ENCODE measurements around the gene STPG4. TPM values are rescaled to one million over a fixed set of nuclear protein-coding genes. Genes with fewer than 3 reads are reported as not detected.
A peak's percentile ranks its signal among the peaks of the same experiment; 100 is the strongest.

Gene STPG4
- total RNA-seq, 2 experiments from 2014 or later, result not detected

GRCh38 chr2:47072018-47072691, 83.0 kb downstream of the STPG4 start:
- H3K4me1 Mint-ChIP-seq (ENCODE audit: low read depth), result peaks cover 31% of the 10 kb centered on the region
- DNase-seq, result no peak
- POLR2A ChIA-PET, result interaction anchor here (1.0 kb wide), 1 partner anchor 22 kb away, joined by 4 read pairs; no protein-coding TSS in a partner anchor
- intact Hi-C loops (cut with micrococcal nuclease), result no loop called here
- no peaks in the 10 kb centered on the region for H3K9me3 Mint-ChIP-seq
- H3K4me3 Mint-ChIP-seq, result no peak overlapping the region
- peaks cover 15% of the 10 kb centered on the region for H3K36me3 Mint-ChIP-seq
- H3K27ac Mint-ChIP-seq, result peak overlapping the region; percentile 82
- no peaks in the 10 kb centered on the region for H3K27me3 Mint-ChIP-seq
- CTCF ChIA-PET, result interaction anchor here (1.9 kb wide), 1 partner anchor 251 kb away, joined by 5 read pairs; no protein-coding TSS in a partner anchor

- Mint-ChIP-seq H3K9me3 (no peaks in the 10 kb centered on the region), H3K4me1 (ENCODE audit: low read depth) (peaks cover 31% of the 10 kb centered on the region), H3K36me3 (peaks cover 17% of the 10 kb centered on the region), H3K27ac (peak overlapping the region; percentile 82), H3K27me3 (no peaks in the 10 kb centered on the region), H3K4me3 (no peak overlapping the region)
- peak; percentile 68 for DNase-seq
- ChIA-PET POLR2A (interaction anchor here (0.5 to 1.0 kb wide), 2 partner anchors 21 to 277 kb away, joined by 4 to 6 read pairs; no protein-coding TSS in a partner anchor), CTCF (no interaction called here)
- intact Hi-C loops (cut with micrococcal nuclease), result no loop called here
These were observed 83.9 kb downstream of the STPG4 start for GRCh38 chr2:47070920-47071824.

GRCh38 chr2:47070155-47070919, 84.8 kb downstream of the STPG4 start:
- Mint-ChIP-seq H3K4me3 (no peak overlapping the region), H3K27ac (peak overlapping the region; percentile 49), H3K36me3 (peaks cover 17% of the 10 kb centered on the region), H3K4me1 (ENCODE audit: low read depth) (peaks cover 31% of the 10 kb centered on the region), H3K9me3 (no peaks in the 10 kb centered on the region), H3K27me3 (no peaks in the 10 kb centered on the region)
- no peak for DNase-seq
- ChIA-PET POLR2A (no interaction called here), CTCF (no interaction called here)
- intact Hi-C loops (cut with micrococcal nuclease), result no loop called here

GRCh38 chr2:47069628-47070154, 85.4 kb downstream of the STPG4 start:
- intact Hi-C loops (cut with micrococcal nuclease), result no loop called here
- H3K36me3 Mint-ChIP-seq, result peaks cover 15% of the 10 kb centered on the region
- H3K9me3 Mint-ChIP-seq, result no peaks in the 10 kb centered on the region
- peaks cover 31% of the 10 kb centered on the region for H3K4me1 Mint-ChIP-seq (ENCODE audit: low read depth)
- ChIA-PET CTCF (no interaction called here), POLR2A (no interaction called here)
- H3K27me3 Mint-ChIP-seq, result no peaks in the 10 kb centered on the region
- DNase-seq, result no peak
- no peak overlapping the region for H3K4me3 Mint-ChIP-seq
- H3K27ac Mint-ChIP-seq, result no peak overlapping the region

- POLR2A ChIA-PET, result no interaction called here
- intact Hi-C loops (cut with micrococcal nuclease), result no loop called here
- no peaks in the 10 kb centered on the region for H3K27me3 Mint-ChIP-seq
- CTCF ChIA-PET, result no interaction called here
- no peak for DNase-seq
- H3K9me3 Mint-ChIP-seq, result no peaks in the 10 kb centered on the region
- peaks cover 15% of the 10 kb centered on the region for H3K36me3 Mint-ChIP-seq
- no peak overlapping the region for H3K27ac Mint-ChIP-seq
- H3K4me3 Mint-ChIP-seq, result no peak overlapping the region
- peaks cover 31% of the 10 kb centered on the region for H3K4me1 Mint-ChIP-seq (ENCODE audit: low read depth)
These were observed 86.0 kb downstream of the STPG4 start for GRCh38 chr2:47068981-47069627.

- Mint-ChIP-seq H3K4me3 (no peak overlapping the region), H3K4me1 (ENCODE audit: low read depth) (peaks cover 31% of the 10 kb centered on the region), H3K27me3 (no peaks in the 10 kb centered on the region), H3K27ac (peak overlapping the region; percentile 58), H3K36me3 (peaks cover 12% of the 10 kb centered on the region), H3K9me3 (no peaks in the 10 kb centered on the region)
- ChIA-PET POLR2A (no interaction called here), CTCF (no interaction called here)
- intact Hi-C loops (cut with micrococcal nuclease), result no loop called here
- no peak for DNase-seq
These were observed 87.2 kb downstream of the STPG4 start for GRCh38 chr2:47067788-47068407.

- Mint-ChIP-seq H3K4me3 (no peak overlapping the region), H3K27me3 (no peaks in the 10 kb centered on the region), H3K4me1 (ENCODE audit: low read depth) (peaks cover 20% of the 10 kb centered on the region), H3K36me3 (peaks cover 12% of the 10 kb centered on the region), H3K27ac (no peak overlapping the region), H3K9me3 (no peaks in the 10 kb centered on the region)
- intact Hi-C loops (cut with micrococcal nuclease), result no loop called here
- CTCF ChIA-PET, result no interaction called here
- POLR2A ChIA-PET, result no interaction called here
- no peak for DNase-seq
These were observed 89.2 kb downstream of the STPG4 start for GRCh38 chr2:47065771-47066380.

GRCh38 chr2:47065343-47065742, 89.8 kb downstream of the STPG4 start:
- ChIA-PET CTCF (no interaction called here), POLR2A (no interaction called here)
- Mint-ChIP-seq H3K4me3 (no peak overlapping the region), H3K27me3 (no peaks in the 10 kb centered on the region), H3K36me3 (peaks cover 13% of the 10 kb centered on the region), H3K9me3 (no peaks in the 10 kb centered on the region), H3K27ac (no peak overlapping the region), H3K4me1 (ENCODE audit: low read depth) (peaks cover 15% of the 10 kb centered on the region)
- DNase-seq, result no peak
- intact Hi-C loops (cut with micrococcal nuclease), result no loop called here

GRCh38 chr2:47064106-47064505, 91.0 kb downstream of the STPG4 start:
- POLR2A ChIA-PET, result no interaction called here
- Mint-ChIP-seq H3K27ac (no peak overlapping the region), H3K27me3 (no peaks in the 10 kb centered on the region), H3K36me3 (peaks cover 16% of the 10 kb centered on the region), H3K9me3 (no peaks in the 10 kb centered on the region), H3K4me1 (ENCODE audit: low read depth) (peaks cover 12% of the 10 kb centered on the region), H3K4me3 (no peak overlapping the region)
- CTCF ChIA-PET, result no interaction called here
- intact Hi-C loops (cut with micrococcal nuclease), result no loop called here
- no peak for DNase-seq

GRCh38 chr2:47063538-47063930, 91.6 kb downstream of the STPG4 start:
- intact Hi-C loops (cut with micrococcal nuclease), result no loop called here

More at GRCh38 chr2:47063538-47063930, 91.6 kb downstream of the STPG4 start:
- POLR2A ChIA-PET, result no interaction called here
- DNase-seq, result no peak
- no peaks in the 10 kb centered on the region for H3K9me3 Mint-ChIP-seq
- H3K4me1 Mint-ChIP-seq (ENCODE audit: low read depth), result peaks cover 12% of the 10 kb centered on the region
- H3K27ac Mint-ChIP-seq, result no peak overlapping the region
- H3K4me3 Mint-ChIP-seq, result no peak overlapping the region
- H3K36me3 Mint-ChIP-seq, result peaks cover 15% of the 10 kb centered on the region
- CTCF ChIA-PET, result no interaction called here
- no peaks in the 10 kb centered on the region for H3K27me3 Mint-ChIP-seq

All from activated CD4-positive, alpha-beta memory T cell treated with anti-CD3 and anti-CD28 coated beads for 36 hours (primary cell).